Stimulated activated CD8-positive, alpha-beta memory T cell treated with anti-CD3 and anti-CD28 coated beads, Interleukin-7, amount 100 ng/mL, for 48 hours (primary cell): ENCODE measurements around the gene SLC45A3.

Experiments
- DNase-seq, 2 donors: peaks; one replicate each; pipeline ENCODE4 v3.0.0-alpha.2; 2020; ENCODE audit warnings: low read depth in 1 of 2; ENCODE audit errors: extremely low read depth in 1 of 2

Gene SLC45A3

GRCh38 chr1:205669341-205670149 is 10.8 kb downstream of the SLC45A3 start:
- DNase-seq, result no peak

GRCh38 chr1:205668951-205669340 is 11.4 kb downstream of the SLC45A3 start:
- DNase-seq, result no peak

- DNase-seq, result no peak
Measured at GRCh38 chr1:205667909-205668643, 12.2 kb downstream of the SLC45A3 start.

GRCh38 chr1:205666372-205667166 is 13.7 kb downstream of the SLC45A3 start:
- DNase-seq, result no peak

- DNase-seq, result no peak
Measured at GRCh38 chr1:205665201-205666045, 14.9 kb downstream of the SLC45A3 start.

- DNase-seq, result no peak
Measured at GRCh38 chr1:205664399-205665017, 15.8 kb downstream of the SLC45A3 start.

- DNase-seq, result no peak
Measured at GRCh38 chr1:205663286-205663936, 16.9 kb downstream of the SLC45A3 start.

- DNase-seq, result no peak
Measured at GRCh38 chr1:205662791-205663190, 17.5 kb downstream of the SLC45A3 start.

- no peak for DNase-seq
Measured at GRCh38 chr1:205662135-205662738, 18.1 kb downstream of the SLC45A3 start.

- DNase-seq, result no peak
Measured at GRCh38 chr1:205661429-205662134, 18.7 kb downstream of the SLC45A3 start.

- DNase-seq, result no peak
Measured at GRCh38 chr1:205660361-205660760, 19.9 kb downstream of the SLC45A3 start.

- DNase-seq, result peak; percentile 34 to 47
Measured at GRCh38 chr1:205658943-205659581, 21.2 kb downstream of the SLC45A3 start.

GRCh38 chr1:205656236-205656635 is 24.1 kb downstream of the SLC45A3 start:
- DNase-seq, result no peak

GRCh38 chr1:205652984-205653383 is 27.3 kb downstream of the SLC45A3 start:
- DNase-seq, result no peak

- no peak for DNase-seq
Measured at GRCh38 chr1:205650241-205650640, 30.1 kb downstream of the SLC45A3 start.

- no peak for DNase-seq
Measured at GRCh38 chr1:205645519-205645918, 34.8 kb downstream of the SLC45A3 start.

- DNase-seq, result no peak
Measured at GRCh38 chr1:205642679-205643307, 37.5 kb downstream of the SLC45A3 start.

- DNase-seq, result no peak
Measured at GRCh38 chr1:205639567-205639966, 40.7 kb downstream of the SLC45A3 start.
